ENCODE results near the gene NOC2L.

NOC2L gene

DNA sequence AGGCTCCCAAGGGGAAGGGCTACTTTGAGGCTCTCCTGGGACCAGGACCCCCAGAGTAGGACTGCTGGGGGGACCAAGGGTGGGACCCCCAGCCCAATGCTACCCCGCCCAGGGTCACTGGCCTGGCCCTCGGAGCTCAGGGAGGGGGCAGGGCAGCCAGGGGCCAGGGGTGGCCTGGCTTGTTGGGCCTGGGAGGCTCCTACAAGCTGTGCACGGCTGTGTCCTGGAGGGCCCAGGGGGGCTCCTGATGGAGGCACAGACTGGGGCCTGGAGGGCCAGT lies 38.6 kb upstream of the NOC2L start (continued):
- TF ChIP-seq, protein P1, sequence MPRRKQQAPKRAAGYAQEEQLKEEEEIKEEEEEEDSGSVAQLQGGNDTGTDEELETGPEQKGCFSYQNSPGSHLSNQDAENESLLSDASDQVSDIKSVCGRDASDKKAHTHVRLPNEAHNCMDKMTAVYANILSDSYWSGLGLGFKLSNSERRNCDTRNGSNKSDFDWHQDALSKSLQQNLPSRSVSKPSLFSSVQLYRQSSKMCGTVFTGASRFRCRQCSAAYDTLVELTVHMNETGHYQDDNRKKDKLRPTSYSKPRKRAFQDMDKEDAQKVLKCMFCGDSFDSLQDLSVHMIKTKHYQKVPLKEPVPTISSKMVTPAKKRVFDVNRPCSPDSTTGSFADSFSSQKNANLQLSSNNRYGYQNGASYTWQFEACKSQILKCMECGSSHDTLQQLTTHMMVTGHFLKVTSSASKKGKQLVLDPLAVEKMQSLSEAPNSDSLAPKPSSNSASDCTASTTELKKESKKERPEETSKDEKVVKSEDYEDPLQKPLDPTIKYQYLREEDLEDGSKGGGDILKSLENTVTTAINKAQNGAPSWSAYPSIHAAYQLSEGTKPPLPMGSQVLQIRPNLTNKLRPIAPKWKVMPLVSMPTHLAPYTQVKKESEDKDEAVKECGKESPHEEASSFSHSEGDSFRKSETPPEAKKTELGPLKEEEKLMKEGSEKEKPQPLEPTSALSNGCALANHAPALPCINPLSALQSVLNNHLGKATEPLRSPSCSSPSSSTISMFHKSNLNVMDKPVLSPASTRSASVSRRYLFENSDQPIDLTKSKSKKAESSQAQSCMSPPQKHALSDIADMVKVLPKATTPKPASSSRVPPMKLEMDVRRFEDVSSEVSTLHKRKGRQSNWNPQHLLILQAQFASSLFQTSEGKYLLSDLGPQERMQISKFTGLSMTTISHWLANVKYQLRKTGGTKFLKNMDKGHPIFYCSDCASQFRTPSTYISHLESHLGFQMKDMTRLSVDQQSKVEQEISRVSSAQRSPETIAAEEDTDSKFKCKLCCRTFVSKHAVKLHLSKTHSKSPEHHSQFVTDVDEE (CRISPR knock-in tag; IDR thresholded peaks at IDR 0.05), result no peak
- no peak for TF ChIP-seq GLIS3 (CRISPR knock-in tag; IDR thresholded peaks at IDR 0.05)
- no peak for TF ChIP-seq ZNF70 (CRISPR knock-in tag; IDR thresholded peaks at IDR 0.05)
- no peak for TF ChIP-seq ZC3H10 (CRISPR knock-in tag; IDR thresholded peaks at IDR 0.05)
- no peak for TF ChIP-seq SNAI2 (CRISPR knock-in tag; IDR thresholded peaks at IDR 0.05)
- TF ChIP-seq ZNF8 (CRISPR knock-in tag; IDR thresholded peaks at IDR 0.05), result no peak

DNA sequence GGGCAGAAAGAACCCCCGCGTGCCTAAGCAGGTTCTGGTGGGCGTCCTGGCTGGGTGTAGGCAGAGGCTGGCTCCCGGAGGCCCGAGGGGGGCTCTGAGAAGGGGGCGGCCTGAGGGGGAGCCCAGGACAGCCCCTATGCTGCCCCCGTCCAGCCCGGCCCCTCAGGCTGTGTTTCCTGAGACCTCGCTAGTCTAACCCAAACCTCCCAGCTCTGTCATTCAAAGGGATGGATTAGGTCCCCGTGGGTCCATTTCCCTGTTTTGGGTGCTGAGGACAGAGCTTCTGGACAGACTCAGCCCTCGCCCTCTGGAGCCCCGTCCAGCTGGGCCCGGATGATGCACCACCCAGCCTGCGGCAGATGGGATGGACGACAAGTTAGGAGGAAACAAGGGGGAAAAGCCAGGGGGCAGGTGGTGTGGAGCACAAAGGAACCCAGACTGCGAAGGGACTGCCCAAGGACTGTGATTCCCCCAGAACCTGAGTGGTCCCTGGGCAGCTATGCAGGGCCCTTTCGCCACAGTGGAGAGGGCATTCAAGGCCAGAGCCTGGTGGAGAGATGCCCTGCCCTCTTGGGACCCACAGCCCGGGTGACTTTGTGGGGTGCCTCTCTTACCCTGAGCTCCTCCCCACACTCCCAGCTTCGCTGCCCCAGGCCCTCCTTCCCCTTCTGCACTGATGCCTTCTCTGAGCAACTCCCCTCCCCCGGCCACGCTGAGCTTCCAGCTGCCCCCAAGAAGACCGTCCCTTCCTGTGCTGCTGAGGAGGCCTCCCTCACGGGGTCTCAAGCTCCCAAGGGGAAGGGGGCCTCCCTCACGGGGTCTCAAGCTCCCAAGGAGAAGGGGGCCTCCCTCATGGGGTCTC lies 38.0 kb upstream of the NOC2L start:
- ATAC-seq, result no peak
- TF ChIP-seq GLIS3 (CRISPR knock-in tag; IDR thresholded peaks at IDR 0.05) (no peak), ZNF8 (CRISPR knock-in tag; IDR thresholded peaks at IDR 0.05) (no peak), TCF4 (CRISPR knock-in tag; IDR thresholded peaks at IDR 0.05; ENCODE audit: borderline replicate concordance) (no peak), ARNTL (CRISPR knock-in tag; IDR thresholded peaks at IDR 0.05; ENCODE audit: borderline replicate concordance, low read depth) (no peak), PPARA (CRISPR knock-in tag; IDR thresholded peaks at IDR 0.05; ENCODE audit: borderline replicate concordance) (no peak), OSR1 (CRISPR knock-in tag; IDR thresholded peaks at IDR 0.05) (no peak), TOX (CRISPR knock-in tag; IDR thresholded peaks at IDR 0.05; ENCODE audit: borderline replicate concordance) (no peak), CSDC2 (CRISPR knock-in tag; IDR thresholded peaks at IDR 0.05) (no peak), RARB (CRISPR knock-in tag; IDR thresholded peaks at IDR 0.05) (no peak), ZNF70 (CRISPR knock-in tag; IDR thresholded peaks at IDR 0.05) (no peak), SNAI2 (CRISPR knock-in tag; IDR thresholded peaks at IDR 0.05) (no peak), ZNF565 (CRISPR knock-in tag; conservative IDR thresholded peaks at IDR 0.05; ENCODE audit: low read depth) (no peak)
- TF ChIP-seq, protein P2, sequence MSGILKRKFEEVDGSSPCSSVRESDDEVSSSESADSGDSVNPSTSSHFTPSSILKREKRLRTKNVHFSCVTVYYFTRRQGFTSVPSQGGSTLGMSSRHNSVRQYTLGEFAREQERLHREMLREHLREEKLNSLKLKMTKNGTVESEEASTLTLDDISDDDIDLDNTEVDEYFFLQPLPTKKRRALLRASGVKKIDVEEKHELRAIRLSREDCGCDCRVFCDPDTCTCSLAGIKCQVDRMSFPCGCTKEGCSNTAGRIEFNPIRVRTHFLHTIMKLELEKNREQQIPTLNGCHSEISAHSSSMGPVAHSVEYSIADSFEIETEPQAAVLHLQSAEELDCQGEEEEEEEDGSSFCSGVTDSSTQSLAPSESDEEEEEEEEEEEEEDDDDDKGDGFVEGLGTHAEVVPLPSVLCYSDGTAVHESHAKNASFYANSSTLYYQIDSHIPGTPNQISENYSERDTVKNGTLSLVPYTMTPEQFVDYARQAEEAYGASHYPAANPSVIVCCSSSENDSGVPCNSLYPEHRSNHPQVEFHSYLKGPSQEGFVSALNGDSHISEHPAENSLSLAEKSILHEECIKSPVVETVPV (CRISPR knock-in tag; IDR thresholded peaks at IDR 0.05), result no peak
- TF ChIP-seq, protein P1 (CRISPR knock-in tag; IDR thresholded peaks at IDR 0.05), result no peak
- TF ChIP-seq, protein P3, sequence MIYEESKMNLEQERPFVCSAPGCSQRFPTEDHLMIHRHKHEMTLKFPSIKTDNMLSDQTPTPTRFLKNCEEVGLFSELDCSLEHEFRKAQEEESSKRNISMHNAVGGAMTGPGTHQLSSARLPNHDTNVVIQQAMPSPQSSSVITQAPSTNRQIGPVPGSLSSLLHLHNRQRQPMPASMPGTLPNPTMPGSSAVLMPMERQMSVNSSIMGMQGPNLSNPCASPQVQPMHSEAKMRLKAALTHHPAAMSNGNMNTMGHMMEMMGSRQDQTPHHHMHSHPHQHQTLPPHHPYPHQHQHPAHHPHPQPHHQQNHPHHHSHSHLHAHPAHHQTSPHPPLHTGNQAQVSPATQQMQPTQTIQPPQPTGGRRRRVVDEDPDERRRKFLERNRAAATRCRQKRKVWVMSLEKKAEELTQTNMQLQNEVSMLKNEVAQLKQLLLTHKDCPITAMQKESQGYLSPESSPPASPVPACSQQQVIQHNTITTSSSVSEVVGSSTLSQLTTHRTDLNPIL (CRISPR knock-in tag; IDR thresholded peaks at IDR 0.05; ENCODE audit: low read depth), result no peak

DNA sequence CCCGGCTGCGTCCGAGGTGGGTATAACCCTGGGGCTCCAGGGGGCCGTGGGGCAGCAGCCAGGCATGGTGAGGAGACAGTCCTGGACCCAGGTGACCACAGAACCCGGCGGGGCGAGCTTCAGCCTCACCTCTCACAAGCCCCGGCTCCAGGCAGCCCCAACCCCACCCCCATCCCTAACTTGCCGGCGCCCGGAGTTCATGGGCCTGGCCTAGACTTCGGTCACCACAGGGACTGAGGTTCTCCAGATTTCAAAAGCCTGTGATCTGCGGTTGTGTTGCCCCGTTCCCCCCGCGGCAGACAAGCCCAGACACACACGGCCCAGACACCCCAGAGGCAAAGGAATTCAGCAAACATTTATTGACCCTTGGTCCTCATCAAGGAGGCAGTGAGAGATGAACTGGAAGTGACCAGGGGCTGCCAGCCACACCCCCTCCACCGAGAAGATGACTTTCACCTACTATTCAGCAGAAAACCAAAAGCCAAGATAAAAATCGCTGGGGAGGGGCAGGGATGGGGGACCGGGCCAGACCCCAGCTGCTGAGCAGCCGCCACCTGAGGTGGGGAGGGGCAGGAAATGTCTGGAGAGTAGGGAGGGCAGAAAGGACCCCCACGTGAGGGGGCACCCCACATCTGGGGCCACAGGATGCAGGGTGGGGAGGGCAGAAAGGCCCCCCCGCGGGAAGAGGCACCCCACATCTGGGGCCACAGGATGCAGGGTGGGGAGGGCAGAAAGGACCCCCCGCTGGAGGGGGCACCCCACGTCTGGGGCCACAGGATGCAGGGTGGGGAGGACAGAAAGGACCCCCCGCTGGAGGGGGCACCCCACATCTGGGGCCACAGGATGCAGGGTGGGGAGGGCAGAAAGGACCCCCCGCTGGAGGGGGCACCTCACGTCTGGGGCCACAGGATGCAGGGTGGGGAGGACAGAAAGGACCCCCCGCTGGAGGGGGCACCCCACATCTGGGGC lies 36.9 kb upstream of the NOC2L start:
- ATAC-seq, result no peak
- TF ChIP-seq ZFP3 (CRISPR knock-in tag; IDR thresholded peaks at IDR 0.05), result no peak
- TF ChIP-seq ZC3H10 (CRISPR knock-in tag; IDR thresholded peaks at IDR 0.05), result no peak
- no peak for TF ChIP-seq ARNTL (CRISPR knock-in tag; IDR thresholded peaks at IDR 0.05; ENCODE audit: borderline replicate concordance, low read depth)
- TF ChIP-seq, protein P1 (CRISPR knock-in tag; IDR thresholded peaks at IDR 0.05), result no peak
- TF ChIP-seq ZFP30 (CRISPR knock-in tag; IDR thresholded peaks at IDR 0.05), result no peak
- TF ChIP-seq, protein P2 (CRISPR knock-in tag; IDR thresholded peaks at IDR 0.05), result no peak
- TF ChIP-seq, protein P4, sequence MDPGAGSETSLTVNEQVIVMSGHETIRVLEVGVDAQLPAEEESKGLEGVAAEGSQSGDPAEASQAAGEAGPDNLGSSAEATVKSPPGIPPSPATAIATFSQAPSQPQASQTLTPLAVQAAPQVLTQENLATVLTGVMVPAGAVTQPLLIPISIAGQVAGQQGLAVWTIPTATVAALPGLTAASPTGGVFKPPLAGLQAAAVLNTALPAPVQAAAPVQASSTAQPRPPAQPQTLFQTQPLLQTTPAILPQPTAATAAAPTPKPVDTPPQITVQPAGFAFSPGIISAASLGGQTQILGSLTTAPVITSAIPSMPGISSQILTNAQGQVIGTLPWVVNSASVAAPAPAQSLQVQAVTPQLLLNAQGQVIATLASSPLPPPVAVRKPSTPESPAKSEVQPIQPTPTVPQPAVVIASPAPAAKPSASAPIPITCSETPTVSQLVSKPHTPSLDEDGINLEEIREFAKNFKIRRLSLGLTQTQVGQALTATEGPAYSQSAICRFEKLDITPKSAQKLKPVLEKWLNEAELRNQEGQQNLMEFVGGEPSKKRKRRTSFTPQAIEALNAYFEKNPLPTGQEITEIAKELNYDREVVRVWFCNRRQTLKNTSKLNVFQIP (CRISPR knock-in tag; IDR thresholded peaks at IDR 0.05; ENCODE audit: borderline replicate concordance, low read depth), result no peak
- no peak for TF ChIP-seq GLIS3 (CRISPR knock-in tag; IDR thresholded peaks at IDR 0.05)
- no peak for TF ChIP-seq SNAI2 (CRISPR knock-in tag; IDR thresholded peaks at IDR 0.05)
- TF ChIP-seq RARB (CRISPR knock-in tag; IDR thresholded peaks at IDR 0.05), result no peak

Data from SK-N-SH treated with all-trans-retinoic acid at 6 μM for 48 hours (cell line).